ENCODE measurements around the gene ARHGEF5.
"Not testable (repeated sequence)": the region's sequence is repeated elsewhere in the genome, so short reads cannot be mapped to it uniquely, and the experiment has no call there.

ARHGEF5 gene

GRCh38 chr7:144355176-144355822, at the start of gene ARHGEF5:
Gene ARHGEF5, plus strand, starts transcription at chr7:144355402. Its CDS starts 7,268 bp downstream, at chr7:144362670.
- DNase-seq: not testable (repeated sequence)

- not testable (repeated sequence) for DNase-seq
Measured at GRCh38 chr7:144309702-144310101, 45.5 kb upstream of the ARHGEF5 start.

- not testable (repeated sequence) for DNase-seq
Measured at GRCh38 chr7:144311218-144311617, 44.0 kb upstream of the ARHGEF5 start.

GRCh38 chr7:144311872-144312469, 43.2 kb upstream of the ARHGEF5 start, which contains the start of gene OR2A1:
Gene OR2A1, plus strand, starts transcription at chr7:144312419. Its CDS starts 5,706 bp downstream, at chr7:144318125.
- not testable (repeated sequence) for DNase-seq

GRCh38 chr7:144317537-144317936, 37.7 kb upstream of the ARHGEF5 start:
- not testable (repeated sequence) for DNase-seq

- not testable (repeated sequence) for DNase-seq
Measured at GRCh38 chr7:144319547-144319946, 35.7 kb upstream of the ARHGEF5 start.

- not testable (repeated sequence) for DNase-seq
Measured at GRCh38 chr7:144321677-144322206, 33.5 kb upstream of the ARHGEF5 start.

GRCh38 chr7:144323359-144323758, 31.8 kb upstream of the ARHGEF5 start:
- not testable (repeated sequence) for DNase-seq

GRCh38 chr7:144325868-144326267, 29.3 kb upstream of the ARHGEF5 start:
- not testable (repeated sequence) for DNase-seq

- not testable (repeated sequence) for DNase-seq
Measured at GRCh38 chr7:144330044-144330443, 25.2 kb upstream of the ARHGEF5 start.

GRCh38 chr7:144331221-144331995, 23.8 kb upstream of the ARHGEF5 start:
- not testable (repeated sequence) for DNase-seq

GRCh38 chr7:144331996-144332288, 23.3 kb upstream of the ARHGEF5 start:
- DNase-seq: not testable (repeated sequence)

GRCh38 chr7:144348625-144349024, 6.6 kb upstream of the ARHGEF5 start:
- DNase-seq: not testable (repeated sequence)

GRCh38 chr7:144351667-144352066, 3.5 kb upstream of the ARHGEF5 start:
- not testable (repeated sequence) for DNase-seq

GRCh38 chr7:144356185-144356584, 983 bp downstream of the ARHGEF5 start:
- not testable (repeated sequence) for DNase-seq

GRCh38 chr7:144356860-144357259, 1.7 kb downstream of the ARHGEF5 start:
- not testable (repeated sequence) for DNase-seq

- not testable (repeated sequence) for DNase-seq
Measured at GRCh38 chr7:144362061-144362460, 6.9 kb downstream of the ARHGEF5 start.

GRCh38 chr7:144365523-144365922, 10.3 kb downstream of the ARHGEF5 start:
- DNase-seq: not testable (repeated sequence)

- DNase-seq: not testable (repeated sequence)
Measured at GRCh38 chr7:144367250-144367649, 12.0 kb downstream of the ARHGEF5 start.

GRCh38 chr7:144369221-144369620, 14.0 kb downstream of the ARHGEF5 start:
- DNase-seq: not testable (repeated sequence)

- DNase-seq: no peak
Measured at GRCh38 chr7:144378651-144379050, 23.4 kb downstream of the ARHGEF5 start.

- no peak for DNase-seq
Measured at GRCh38 chr7:144379776-144380384, 24.7 kb downstream of the ARHGEF5 start.

- DNase-seq: no peak
Measured at GRCh38 chr7:144384071-144384470, 28.9 kb downstream of the ARHGEF5 start.

All from activated CD4-positive, CD25-positive, alpha-beta regulatory T cell treated with anti-CD3 and anti-CD28 coated beads, Interleukin-2, amount 50 U/mL, for 72 hours (primary cell).